ENCODE results near the gene SLFN12. TPM values are rescaled to one million over a fixed set of nuclear protein-coding genes. Genes with fewer than 3 reads are reported as not detected.

Gene SLFN12
- total RNA-seq, 4 donors from 2014 or later = 10.3 to 16.3 (median 13.1) TPM

- no peak for DNase-seq
- TF ChIP-seq, protein P1, sequence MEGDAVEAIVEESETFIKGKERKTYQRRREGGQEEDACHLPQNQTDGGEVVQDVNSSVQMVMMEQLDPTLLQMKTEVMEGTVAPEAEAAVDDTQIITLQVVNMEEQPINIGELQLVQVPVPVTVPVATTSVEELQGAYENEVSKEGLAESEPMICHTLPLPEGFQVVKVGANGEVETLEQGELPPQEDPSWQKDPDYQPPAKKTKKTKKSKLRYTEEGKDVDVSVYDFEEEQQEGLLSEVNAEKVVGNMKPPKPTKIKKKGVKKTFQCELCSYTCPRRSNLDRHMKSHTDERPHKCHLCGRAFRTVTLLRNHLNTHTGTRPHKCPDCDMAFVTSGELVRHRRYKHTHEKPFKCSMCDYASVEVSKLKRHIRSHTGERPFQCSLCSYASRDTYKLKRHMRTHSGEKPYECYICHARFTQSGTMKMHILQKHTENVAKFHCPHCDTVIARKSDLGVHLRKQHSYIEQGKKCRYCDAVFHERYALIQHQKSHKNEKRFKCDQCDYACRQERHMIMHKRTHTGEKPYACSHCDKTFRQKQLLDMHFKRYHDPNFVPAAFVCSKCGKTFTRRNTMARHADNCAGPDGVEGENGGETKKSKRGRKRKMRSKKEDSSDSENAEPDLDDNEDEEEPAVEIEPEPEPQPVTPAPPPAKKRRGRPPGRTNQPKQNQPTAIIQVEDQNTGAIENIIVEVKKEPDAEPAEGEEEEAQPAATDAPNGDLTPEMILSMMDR (IDR thresholded peaks at IDR 0.05) = no peak
- TF ChIP-seq POLR2A (IDR thresholded peaks at IDR 0.05) = no peak
- 66 to 80% methylated on average over 1 of the region's 1 CpG for WGBS, 2 donors
- Histone ChIP-seq H3K27ac (no peak overlapping the region), H3K4me3 (replicated peaks in 1 of 3) (no peak overlapping the region), H3K4me1 (no peaks in the 10 kb centered on the region), H3K27me3 (no peaks in the 10 kb centered on the region), H3K9me3 (no peaks in the 10 kb centered on the region), H3K36me3 (peaks cover 9 to 13% of the 10 kb centered on the region in 2 donors)
- intact Hi-C loops (cut with DNase I) = loop anchor here (10.0 kb wide), 1 partner anchor 116 kb away; the partner anchor contains the start of gene SLFN5
Observed at GRCh38 chr17:35361027-35361426, 71.3 kb downstream of the SLFN12 start.

Small RNA genes within 50 kb of the gene (small RNA-seq; reads per million reads assigned to genes)
- gene AC060766.3 (not detected), gene AC060766.5 (not detected)

Other genes with a start within 250 kb of the SLFN12 start
- gene SLC35G3, start 238.1 kb downstream of the SLFN12 start, total RNA-seq = not detected
- 10 to 100 TPM; 12.1 to 30.1 (median 17.7) TPM for gene SLFN5, start 189.4 kb downstream of the SLFN12 start, total RNA-seq
- 10 to 100 TPM; 39.0 to 68.6 (median 55.0) TPM for gene SLFN11, start 58.9 kb downstream of the SLFN12 start, total RNA-seq
- 10 to 100 TPM; 13.6 to 31.8 (median 17.9) TPM for gene SLFN13, start 16.3 kb upstream of the SLFN12 start, total RNA-seq
- 1 to 10 TPM; 1.2 to 3.5 (median 1.6) TPM for gene SLFN12L, start 105.2 kb upstream of the SLFN12 start, total RNA-seq
- gene SLFN14, start 128.3 kb upstream of the SLFN12 start, total RNA-seq = under 1 TPM in 1 of 4 donors, not detected in 3; 0.29 TPM
- gene PEX12, start 146.1 kb upstream of the SLFN12 start, total RNA-seq = 10 to 100 TPM in 2 of 4 donors, 1 to 10 TPM in 2; 6.1 to 12.0 (median 9.8) TPM
- 100 to 1,000 TPM; 105 to 162 (median 122) TPM for gene AP2B1, start 154.8 kb upstream of the SLFN12 start, total RNA-seq